SK-N-MC (cell line): ENCODE results near the gene GABRB3.

Source experiments
- DNase-seq: peaks from one replicate; pipeline ENCODE4 v3.0.0-alpha.2; 2011; ENCODE audit warnings: low read depth, low spot score
- H3K27ac ChIP-seq: fragments of 200-600 bp; sonication (generic); 2 replicates; pipeline ENCODE4 v1.5.1; 2016; ENCODE audit warnings: mixed run types
- H3K36me3 ChIP-seq: fragments of 200-600 bp; sonication (generic); 2 replicates; pipeline ENCODE4 v1.6.1; 2017; ENCODE audit warnings: antibody characterized with exemption, low read length, mixed read lengths; ENCODE audit not compliant: insufficient read depth
- H3K4me3 ChIP-seq: fragments of 200-600 bp; sonication (generic); 2 replicates; pipeline ENCODE4 v1.5.1; 2016
- H3K9ac ChIP-seq: fragments of 200-600 bp; sonication (generic); 2 replicates; pipeline ENCODE4 v1.8.0; 2017; ENCODE audit warnings: mixed run types, mixed read lengths; ENCODE audit not compliant: insufficient read length
- H3K9me3 ChIP-seq: fragments of 200-600 bp; sonication (generic); 2 replicates; pipeline ENCODE4 v1.6.1; 2017; ENCODE audit warnings: low read depth, mild to moderate bottlenecking, antibody characterized with exemption, low read length, moderate library complexity, mixed read lengths
- EZH2 ChIP-seq: fragments of 200-600 bp; sonication (generic); IDR thresholded peaks from one replicate; pipeline ENCODE4 v1.6.1; 2017; ENCODE audit warnings: antibody characterized with exemption
- FOXP2 ChIP-seq: optimal IDR thresholded peaks from 2 replicates; pipeline ENCODE3; 2011; ENCODE audit warnings: mild to moderate bottlenecking, moderate library complexity; ENCODE audit not compliant: insufficient read depth; ENCODE audit errors: extremely low read length, control extremely low read depth
- POLR2AphosphoS5 ChIP-seq: IDR thresholded peaks from 2 replicates; pipeline ENCODE4 v1.6.1; 2012; ENCODE audit warnings: mild to moderate bottlenecking, low read depth, low read length, borderline replicate concordance

The GABRB3 gene

DNA sequence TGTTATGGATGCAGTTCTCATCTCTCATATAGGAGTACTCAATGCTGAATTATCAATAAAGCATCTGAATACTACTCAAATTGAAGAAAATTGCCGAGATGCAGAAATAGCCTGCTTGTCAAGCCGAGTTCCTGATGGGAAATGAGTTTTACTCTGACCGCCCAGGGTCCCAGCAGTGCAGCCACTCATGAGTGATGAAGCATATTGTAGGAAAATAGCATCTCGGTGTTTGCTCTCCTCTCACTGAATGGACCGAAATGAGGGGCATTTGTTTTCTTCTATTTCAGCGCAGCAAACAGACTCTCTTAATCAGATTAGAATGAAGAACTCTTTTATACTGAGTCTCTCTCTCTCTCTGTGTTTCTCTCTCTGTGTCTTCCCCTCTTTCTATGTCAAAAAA lies 190.0 kb downstream of the GABRB3 start:
- Histone ChIP-seq H3K9ac (no peak overlapping the region), H3K36me3 (no peaks in the 10 kb centered on the region), H3K27ac (no peak overlapping the region), H3K9me3 (no peaks in the 10 kb centered on the region), H3K4me3 (no peak overlapping the region)
- DNase-seq: no peak
- TF ChIP-seq EZH2 (no peak), POLR2AphosphoS5 (no peak), FOXP2 (no peak)

DNA sequence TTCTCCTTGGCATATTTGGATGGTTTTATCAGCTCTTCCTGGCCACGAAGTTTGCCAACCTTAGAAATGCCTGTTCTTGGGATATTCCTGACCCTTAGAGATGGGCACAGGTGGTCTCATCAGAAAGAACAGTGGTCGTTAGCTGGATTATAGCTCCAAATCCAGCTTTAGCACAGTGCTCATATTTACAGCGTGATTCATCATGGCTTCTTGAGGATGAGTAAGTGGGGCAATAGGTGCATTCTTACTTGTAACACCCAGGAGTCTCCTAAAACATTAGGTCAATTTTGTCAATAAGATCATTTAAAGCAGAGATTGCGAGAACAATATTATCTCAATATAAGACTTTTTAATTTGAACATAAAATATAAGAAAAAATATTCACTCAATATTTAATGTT lies 191.9 kb downstream of the GABRB3 start:
- no peaks in the 10 kb centered on the region for H3K9me3 ChIP-seq
- no peaks in the 10 kb centered on the region for H3K36me3 ChIP-seq
- DNase-seq: no peak
- H3K27ac ChIP-seq: no peak overlapping the region
- TF ChIP-seq FOXP2 (no peak), EZH2 (no peak), POLR2AphosphoS5 (no peak)
- H3K9ac ChIP-seq: no peak overlapping the region
- H3K4me3 ChIP-seq: no peak overlapping the region

DNA sequence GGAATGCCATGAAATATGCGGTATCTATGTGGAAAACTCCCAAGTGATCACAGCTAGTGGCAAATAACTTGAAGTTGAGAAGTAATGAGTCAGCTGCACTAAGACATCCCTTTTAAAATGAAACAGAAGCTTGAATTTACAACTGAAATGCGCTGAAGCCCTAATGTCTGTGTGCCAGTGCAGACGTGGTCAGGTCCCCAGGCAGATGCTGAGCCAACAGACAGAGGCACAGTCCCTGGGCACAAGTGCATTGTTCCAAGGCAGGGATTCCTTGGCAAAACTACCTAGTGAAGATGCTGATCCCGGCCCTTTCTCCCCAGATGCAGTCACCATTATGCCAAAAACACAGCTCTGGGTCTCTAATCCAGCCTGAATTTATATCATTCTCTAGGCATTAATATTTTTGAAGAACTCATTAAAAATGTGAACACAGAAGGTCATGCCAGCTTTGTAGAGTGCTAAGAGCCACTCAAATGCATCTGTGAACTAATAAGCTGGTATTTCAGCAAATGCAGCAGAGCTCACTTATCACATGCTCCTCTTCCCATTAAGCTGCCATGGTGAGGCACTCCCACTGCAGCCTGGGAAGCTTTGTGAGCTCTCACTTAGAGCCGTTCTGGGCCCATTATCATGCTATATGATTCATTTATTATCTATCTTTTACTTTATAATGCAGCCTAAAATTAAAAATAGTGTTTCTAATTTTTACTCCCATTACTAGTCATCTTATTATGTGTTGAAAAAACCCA lies 200.1 kb downstream of the GABRB3 start:
- no peak overlapping the region for H3K9ac ChIP-seq
- H3K4me3 ChIP-seq: no peak overlapping the region
- no peaks in the 10 kb centered on the region for H3K36me3 ChIP-seq
- no peaks in the 10 kb centered on the region for H3K9me3 ChIP-seq
- no peak overlapping the region for H3K27ac ChIP-seq
- no peak for TF ChIP-seq POLR2AphosphoS5
- no peak for TF ChIP-seq FOXP2
- no peak for TF ChIP-seq EZH2
- DNase-seq: no peak

DNA sequence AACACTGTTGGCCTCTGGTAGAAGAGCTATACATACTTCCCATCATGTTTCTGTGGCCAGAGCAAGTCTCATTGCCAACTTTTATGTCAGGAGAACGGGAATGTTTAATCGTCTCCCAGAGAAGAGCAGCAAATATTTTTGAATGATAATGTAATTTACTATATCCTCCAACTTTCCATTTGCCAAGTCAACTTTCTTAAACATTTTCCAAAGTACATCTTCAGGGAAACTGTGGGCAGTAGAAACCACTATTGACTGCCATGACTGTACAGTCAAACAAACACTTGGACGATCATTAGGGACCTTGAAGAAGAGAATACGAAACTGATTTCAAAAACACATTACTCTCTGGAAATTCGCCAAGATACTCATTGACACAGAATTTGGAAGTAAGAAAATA lies 201.5 kb downstream of the GABRB3 start:
- TF ChIP-seq POLR2AphosphoS5 (no peak), FOXP2 (no peak), EZH2 (no peak)
- H3K9me3 ChIP-seq: no peaks in the 10 kb centered on the region
- no peak overlapping the region for H3K4me3 ChIP-seq
- no peak overlapping the region for H3K9ac ChIP-seq
- H3K36me3 ChIP-seq: no peaks in the 10 kb centered on the region
- no peak overlapping the region for H3K27ac ChIP-seq
- DNase-seq: no peak

DNA sequence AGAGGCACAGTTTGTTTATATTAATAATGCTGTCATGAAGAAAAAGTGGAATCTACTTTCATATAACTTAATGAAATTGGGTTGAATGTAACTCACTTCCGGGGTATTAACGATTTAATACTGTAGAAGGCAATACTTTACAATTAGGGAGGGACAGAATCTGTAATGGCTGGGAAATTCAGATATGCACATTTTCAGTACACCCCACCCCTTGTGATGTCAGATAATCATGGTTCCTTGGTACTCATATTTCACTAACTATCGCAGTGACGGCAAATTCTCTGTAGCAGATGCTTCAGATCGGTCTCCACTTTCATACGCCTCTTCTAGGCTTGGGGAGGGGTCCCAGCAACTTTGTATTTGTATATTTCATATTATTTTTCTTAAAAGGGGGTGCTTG lies 207.3 kb downstream of the GABRB3 start:
- TF ChIP-seq EZH2: no peak
- no peak for TF ChIP-seq POLR2AphosphoS5
- no peak for TF ChIP-seq FOXP2
- no peaks in the 10 kb centered on the region for H3K9me3 ChIP-seq
- DNase-seq: no peak
- H3K27ac ChIP-seq: no peak overlapping the region
- H3K4me3 ChIP-seq: no peak overlapping the region
- no peaks in the 10 kb centered on the region for H3K36me3 ChIP-seq
- H3K9ac ChIP-seq: no peak overlapping the region

DNA sequence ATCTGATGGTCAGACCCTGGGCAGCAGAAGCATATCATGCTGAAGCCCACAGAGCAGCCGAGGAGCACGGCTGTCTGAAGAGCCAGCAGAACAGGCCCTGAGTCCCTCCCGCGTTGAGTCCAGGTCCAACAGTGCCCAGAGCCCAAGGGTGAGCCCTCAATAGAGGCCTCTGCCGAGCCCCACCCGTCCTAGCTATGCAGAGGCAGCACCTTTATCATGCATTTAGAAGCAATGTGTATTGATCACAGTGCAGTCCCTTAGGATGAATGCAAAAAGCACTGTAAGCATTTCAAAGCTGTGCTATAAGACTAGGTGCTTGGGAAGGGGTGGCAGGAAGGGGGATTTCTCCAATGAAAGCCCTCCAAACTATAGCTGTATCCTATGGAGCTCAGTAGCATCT lies 208.5 kb downstream of the GABRB3 start:
- no peak for TF ChIP-seq FOXP2
- no peak overlapping the region for H3K4me3 ChIP-seq
- DNase-seq: no peak
- H3K9ac ChIP-seq: no peak overlapping the region
- H3K9me3 ChIP-seq: no peaks in the 10 kb centered on the region
- H3K36me3 ChIP-seq: no peaks in the 10 kb centered on the region
- H3K27ac ChIP-seq: no peak overlapping the region

DNA sequence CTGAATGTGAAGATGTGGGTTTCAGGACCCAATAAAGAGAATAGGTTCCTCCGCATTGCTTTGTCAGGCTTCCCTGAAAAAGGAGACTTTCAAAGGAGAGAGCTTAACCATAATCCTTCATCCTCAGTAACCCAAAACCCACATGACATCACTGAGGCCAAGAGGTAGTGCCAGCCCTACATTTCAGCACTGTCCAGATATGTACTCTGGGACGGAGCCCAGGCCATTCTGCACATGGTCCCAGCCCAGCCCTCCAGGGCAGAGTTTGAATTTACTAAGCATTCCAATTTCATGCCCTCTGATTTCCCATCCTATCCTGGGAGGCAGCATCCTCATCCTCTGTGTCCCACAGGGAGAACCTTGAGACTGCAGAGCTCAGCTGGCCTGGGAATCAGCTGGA lies 210.5 kb downstream of the GABRB3 start:
- no peak for TF ChIP-seq EZH2
- no peak for TF ChIP-seq FOXP2
- TF ChIP-seq POLR2AphosphoS5: no peak
- H3K27ac ChIP-seq: no peak overlapping the region
- DNase-seq: no peak
- H3K36me3 ChIP-seq: no peaks in the 10 kb centered on the region
- no peaks in the 10 kb centered on the region for H3K9me3 ChIP-seq
- no peak overlapping the region for H3K9ac ChIP-seq
- no peak overlapping the region for H3K4me3 ChIP-seq

DNA sequence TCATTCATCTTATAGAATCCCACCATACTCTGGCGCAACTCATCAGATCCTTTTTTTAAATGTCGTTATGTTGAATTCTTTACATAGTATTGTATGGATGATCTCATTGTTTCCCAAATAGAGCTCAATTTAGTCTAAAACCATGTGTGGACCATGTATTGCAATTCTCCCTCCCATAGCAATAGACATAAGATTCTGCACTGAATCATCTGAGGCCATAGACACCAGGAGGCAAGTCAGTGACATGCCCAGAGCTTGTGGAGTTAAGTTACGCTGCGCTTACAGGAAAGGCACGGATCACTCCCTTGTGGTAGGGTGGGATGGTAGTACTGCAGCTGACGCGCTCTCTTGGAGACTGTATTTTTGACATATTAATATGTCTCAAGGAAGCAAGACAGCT lies 211.0 kb downstream of the GABRB3 start:
- Histone ChIP-seq H3K9ac (no peak overlapping the region), H3K4me3 (no peak overlapping the region), H3K9me3 (no peaks in the 10 kb centered on the region), H3K27ac (no peak overlapping the region), H3K36me3 (no peaks in the 10 kb centered on the region)
- no peak for TF ChIP-seq EZH2
- no peak for TF ChIP-seq POLR2AphosphoS5
- TF ChIP-seq FOXP2: no peak
- DNase-seq: no peak

DNA sequence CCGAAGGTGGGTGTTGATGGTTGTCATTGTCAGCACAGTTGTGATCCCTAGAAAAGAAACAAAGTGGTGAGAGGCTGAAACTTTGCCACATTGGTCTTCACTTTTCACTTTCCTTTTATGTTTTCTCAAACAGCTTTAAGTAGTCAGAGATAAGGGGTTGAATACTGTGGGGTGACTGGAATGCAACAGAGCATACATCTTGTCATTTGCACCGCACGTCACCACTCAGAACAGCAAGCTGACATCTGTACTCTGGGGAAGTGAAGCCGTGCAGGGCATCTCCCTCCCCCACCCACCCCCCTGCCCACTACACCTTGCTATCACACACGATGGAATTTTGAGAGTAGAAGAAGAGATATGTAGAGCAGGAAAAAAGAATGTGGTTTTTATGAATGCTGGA lies 211.7 kb downstream of the GABRB3 start:
- H3K36me3 ChIP-seq: no peaks in the 10 kb centered on the region
- H3K9ac ChIP-seq: no peak overlapping the region
- no peak overlapping the region for H3K27ac ChIP-seq
- H3K4me3 ChIP-seq: no peak overlapping the region
- TF ChIP-seq EZH2: no peak
- TF ChIP-seq POLR2AphosphoS5: no peak
- no peak for TF ChIP-seq FOXP2
- no peak for DNase-seq
- H3K9me3 ChIP-seq: no peaks in the 10 kb centered on the region

DNA sequence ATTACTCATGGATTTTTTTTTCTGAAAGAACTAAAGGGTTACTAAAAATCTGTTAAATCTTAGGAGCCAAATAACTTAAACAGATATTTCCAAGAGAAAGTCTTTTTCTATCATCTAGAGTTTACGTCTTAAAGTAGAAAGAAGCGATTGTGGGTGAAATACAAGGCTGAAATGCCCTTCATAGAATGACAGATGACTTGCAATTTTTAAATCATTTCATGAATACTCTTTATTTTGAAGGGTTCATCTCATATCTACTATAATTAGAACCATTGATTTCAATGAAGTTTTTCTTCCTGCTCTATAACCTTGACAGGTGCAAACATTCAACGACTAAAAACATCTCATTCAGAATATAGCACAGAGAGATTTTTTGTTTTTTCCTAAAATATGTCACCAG lies 217.0 kb downstream of the GABRB3 start:
- no peaks in the 10 kb centered on the region for H3K36me3 ChIP-seq
- TF ChIP-seq POLR2AphosphoS5: no peak
- TF ChIP-seq FOXP2: no peak
- no peak for TF ChIP-seq EZH2
- H3K9ac ChIP-seq: no peak overlapping the region
- DNase-seq: no peak
- H3K9me3 ChIP-seq: no peaks in the 10 kb centered on the region
- H3K4me3 ChIP-seq: no peak overlapping the region
- no peak overlapping the region for H3K27ac ChIP-seq
